Liver (tissue), 9 donors: ENCODE data around the gene TXNDC11. TPM values are rescaled to one million over a fixed set of nuclear protein-coding genes. Genes with fewer than 3 reads are reported as not detected.

Experiments
- DNase-seq: peaks from one replicate; pipeline ENCODE4 v3.0.0-alpha.2; 2017; ENCODE audit warnings: low spot score
- H3K27ac ChIP-seq, 2 donors: one replicate each; pipeline ENCODE4 v1.7.0; 2013; ENCODE audit warnings: inconsistent platforms in 2 of 2, low read length in 2 of 2, control low read depth in 1 of 2, low read depth in 1 of 2, mild to moderate bottlenecking in 1 of 2
- H3K27me3 ChIP-seq, 4 donors: one replicate each; pipeline versions ENCODE4 v1.6.1 to v1.7.0; 2013; ENCODE audit warnings: low read length in 3 of 4, inconsistent platforms in 1 of 4, mild to moderate bottlenecking in 1 of 4, moderate library complexity in 1 of 4; ENCODE audit not compliant: control insufficient read depth in 4 of 4, insufficient read depth in 4 of 4
- H3K36me3 ChIP-seq, 4 donors: one replicate each; pipeline versions ENCODE4 v1.6.1 to v1.7.0; 2013; ENCODE audit warnings: low read length in 3 of 4, mild to moderate bottlenecking in 3 of 4, low read depth in 1 of 4, moderate library complexity in 1 of 4; ENCODE audit not compliant: control insufficient read depth in 4 of 4, insufficient read depth in 3 of 4
- H3K4me1 ChIP-seq, 4 donors: one replicate each; pipeline versions ENCODE4 v1.6.1 to v1.7.0; 2013; ENCODE audit warnings: low read length in 3 of 4, mild to moderate bottlenecking in 3 of 4, moderate library complexity in 1 of 4; ENCODE audit not compliant: control insufficient read depth in 4 of 4, insufficient read depth in 4 of 4
- H3K4me3 ChIP-seq, 3 donors: one replicate each; pipeline versions ENCODE4 v1.6.1 to v1.7.0; 2013; ENCODE audit warnings: low read length in 3 of 3, control low read depth in 1 of 3, low read depth in 1 of 3, mild to moderate bottlenecking in 1 of 3
- H3K9ac ChIP-seq, 2 donors: one replicate each; pipeline ENCODE4 v1.7.0; 2013; ENCODE audit warnings: low read length in 2 of 2, mild to moderate bottlenecking in 2 of 2, moderate library complexity in 2 of 2, control low read depth in 1 of 2, low read depth in 1 of 2
- H3K9me3 ChIP-seq, 4 donors: one replicate each; pipeline versions ENCODE4 v1.6.1 to v1.7.0; 2013; ENCODE audit warnings: low read length in 3 of 4; ENCODE audit not compliant: control insufficient read depth in 4 of 4
- EGR1 ChIP-seq, 2 donors: IDR thresholded peaks; 2 replicates each; pipeline ENCODE4 v1.6.1; 2016 to 2018; ENCODE audit warnings: antibody characterized with exemption in 2 of 2, low read depth in 2 of 2
- FOXA1 ChIP-seq: IDR thresholded peaks from 2 replicates; pipeline ENCODE4 v1.6.1; 2016; ENCODE audit warnings: antibody characterized with exemption
- FOXA2 ChIP-seq: IDR thresholded peaks from 2 replicates; pipeline ENCODE4 v1.6.1; 2016; ENCODE audit warnings: antibody characterized with exemption
- GABPA ChIP-seq, 2 donors: IDR thresholded peaks in 1 of 2; conservative IDR thresholded peaks in 1 of 2; 2 replicates each; pipeline ENCODE4 v1.6.1; 2016; ENCODE audit warnings: antibody characterized with exemption in 2 of 2, mild to moderate bottlenecking in 1 of 2, moderate library complexity in 1 of 2
- HNF4A ChIP-seq, 2 donors: conservative IDR thresholded peaks; 2 replicates each; pipeline ENCODE4 v1.6.1; 2016; ENCODE audit warnings: antibody characterized with exemption in 2 of 2, mild to moderate bottlenecking in 2 of 2
- HNF4G ChIP-seq: IDR thresholded peaks from 2 replicates; pipeline ENCODE4 v1.6.1; 2016; ENCODE audit warnings: antibody characterized with exemption
- JUND ChIP-seq, 2 donors: IDR thresholded peaks; 2 replicates each; pipeline ENCODE4 v1.6.1; 2016; ENCODE audit warnings: antibody characterized with exemption in 2 of 2
- NR2F2 ChIP-seq: IDR thresholded peaks from 2 replicates; pipeline ENCODE4 v1.6.1; 2016; ENCODE audit warnings: antibody characterized with exemption
- RAD21 ChIP-seq, 2 donors: IDR thresholded peaks; 2 replicates each; pipeline ENCODE4 v1.6.1; 2016; ENCODE audit warnings: antibody characterized with exemption in 2 of 2, mild to moderate bottlenecking in 2 of 2
- RXRA ChIP-seq, 2 donors: IDR thresholded peaks; 2 replicates each; pipeline ENCODE4 v1.6.1; 2017 to 2018; ENCODE audit warnings: antibody characterized with exemption in 2 of 2, mild to moderate bottlenecking in 1 of 2
- SP1 ChIP-seq: IDR thresholded peaks from 2 replicates; pipeline ENCODE4 v1.6.1; 2018; ENCODE audit warnings: antibody characterized with exemption, mild to moderate bottlenecking
- TAF1 ChIP-seq: conservative IDR thresholded peaks from 2 replicates; pipeline ENCODE4 v1.6.1; 2016; ENCODE audit warnings: antibody characterized with exemption, mild to moderate bottlenecking
- YY1 ChIP-seq: IDR thresholded peaks from 2 replicates; pipeline ENCODE4 v1.6.1; 2016; ENCODE audit warnings: antibody characterized with exemption, mild to moderate bottlenecking
- WGBS: extraction: QIAGEN DNeasy Blood & Tissue Kit; methylation state at CpG from one replicate; pipeline ENCODE4 v1.1.7; 2013; 5-methylcytosine and 5-hydroxymethylcytosine counted together
- polyA plus RNA-seq, 2 donors: library from polyadenylated mRNA; stranded (reverse) in 1 of 2; unstranded in 1 of 2; fragments of 200-250 nt in 1 of 2; fragments of >200 nt in 1 of 2; fragmentation: Nextera tagmentation in 1 of 2; extraction: Ambion mirVana in 1 of 2; gene quantifications; one replicate each; pipeline versions ENCODE4 v1.2.1 to v1.2.3, GENCODE V29; 2013 to 2015
- total RNA-seq, 2 donors: library from RNA; depleted of rRNA; stranded (reverse); fragments of >200 nt; gene quantifications; one replicate each; pipeline ENCODE4 v1.2.3, GENCODE V29; 2014
- TF ChIP-seq, protein P1 (sequence below): IDR thresholded peaks from 2 replicates; pipeline ENCODE4 v1.6.1; 2016; ENCODE audit warnings: antibody characterized with exemption, mild to moderate bottlenecking
- TF ChIP-seq, protein P2 (sequence below): IDR thresholded peaks from 2 replicates; pipeline ENCODE4 v1.6.1; 2016; ENCODE audit warnings: antibody characterized with exemption
- TF ChIP-seq, protein P3 (sequence below): IDR thresholded peaks from 2 replicates; pipeline ENCODE4 v1.6.1; 2016; ENCODE audit warnings: antibody characterized with exemption
- TF ChIP-seq, protein P4 (sequence below): fragments of 150-350 bp; IDR thresholded peaks from 2 replicates; pipeline ENCODE4 v1.5.1; 2017; ENCODE audit warnings: improper control_type of control experiment, low read depth, low read length; ENCODE audit not compliant: missing input control
- TF ChIP-seq, protein P5 (sequence below): IDR thresholded peaks from 2 replicates; pipeline ENCODE4 v1.6.1; 2016; ENCODE audit warnings: antibody characterized with exemption
- donor health status: healthy.
- donor health status: healthy.
- donor health status: healthy.
- donor health status: healthy.
- donor health status: healthy.

The TXNDC11 gene
- total and polyA plus RNA-seq, 4 donors, result 26.4 to 63.5 (median 48.5) TPM

DNA sequence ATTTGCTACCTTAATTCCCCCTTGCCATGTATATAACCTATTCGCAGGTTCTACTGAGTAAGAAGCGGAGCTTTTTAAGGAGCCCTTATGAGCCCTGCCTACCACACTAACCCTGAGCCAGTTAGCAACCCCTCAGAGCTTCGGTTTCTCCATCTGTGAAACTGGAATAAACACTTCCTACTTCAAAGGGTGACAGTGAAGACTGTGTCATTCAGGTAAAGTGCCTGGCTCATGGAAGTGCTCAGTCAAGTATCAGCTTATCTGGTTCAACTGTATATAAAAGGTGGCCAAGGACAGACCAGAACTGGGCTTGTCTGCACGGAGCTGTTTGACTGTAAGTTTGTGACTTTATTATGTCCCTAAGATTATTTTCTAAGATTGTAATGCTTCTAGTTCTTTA, 31.0 kb downstream of the TXNDC11 start (continued):
- no peak for TF ChIP-seq RXRA (IDR thresholded peaks at IDR 0.05)
- TF ChIP-seq YY1, result no peak

DNA sequence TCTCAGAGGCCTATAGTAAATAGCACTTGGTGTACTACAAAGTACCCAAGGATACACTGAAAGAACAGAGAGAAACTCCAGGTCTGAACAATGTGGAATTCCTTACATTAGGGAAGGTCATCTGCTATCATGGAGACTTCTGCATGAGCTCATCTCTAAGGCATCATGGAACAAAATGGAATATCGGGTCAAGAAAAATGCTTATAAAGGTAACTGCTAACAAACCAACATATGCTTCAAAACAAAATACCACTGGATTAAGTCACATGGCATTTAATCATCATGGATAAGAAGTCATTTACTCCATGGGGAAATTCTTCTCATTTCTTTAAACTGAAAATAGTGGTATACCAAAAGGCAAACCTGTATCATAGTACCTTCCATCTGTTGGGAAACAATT, 34.2 kb downstream of the TXNDC11 start:
- DNase-seq, result no peak
- Histone ChIP-seq H3K36me3 (peaks cover 8 to 31% (median 16%) of the 10 kb centered on the region in 4 donors), H3K9me3 (no peaks in the 10 kb centered on the region), H3K4me3 (no peak overlapping the region), H3K27ac (no peak overlapping the region), H3K4me1 (peaks cover 0 to 12% (median 1%) of the 10 kb centered on the region in 4 donors), H3K27me3 (no peaks in the 10 kb centered on the region), H3K9ac (no peak overlapping the region)
- WGBS, result 95% methylated on average over 1 of the region's 1 CpG
- no peak for TF ChIP-seq RAD21 (IDR thresholded peaks at IDR 0.05)
- TF ChIP-seq, protein P1, sequence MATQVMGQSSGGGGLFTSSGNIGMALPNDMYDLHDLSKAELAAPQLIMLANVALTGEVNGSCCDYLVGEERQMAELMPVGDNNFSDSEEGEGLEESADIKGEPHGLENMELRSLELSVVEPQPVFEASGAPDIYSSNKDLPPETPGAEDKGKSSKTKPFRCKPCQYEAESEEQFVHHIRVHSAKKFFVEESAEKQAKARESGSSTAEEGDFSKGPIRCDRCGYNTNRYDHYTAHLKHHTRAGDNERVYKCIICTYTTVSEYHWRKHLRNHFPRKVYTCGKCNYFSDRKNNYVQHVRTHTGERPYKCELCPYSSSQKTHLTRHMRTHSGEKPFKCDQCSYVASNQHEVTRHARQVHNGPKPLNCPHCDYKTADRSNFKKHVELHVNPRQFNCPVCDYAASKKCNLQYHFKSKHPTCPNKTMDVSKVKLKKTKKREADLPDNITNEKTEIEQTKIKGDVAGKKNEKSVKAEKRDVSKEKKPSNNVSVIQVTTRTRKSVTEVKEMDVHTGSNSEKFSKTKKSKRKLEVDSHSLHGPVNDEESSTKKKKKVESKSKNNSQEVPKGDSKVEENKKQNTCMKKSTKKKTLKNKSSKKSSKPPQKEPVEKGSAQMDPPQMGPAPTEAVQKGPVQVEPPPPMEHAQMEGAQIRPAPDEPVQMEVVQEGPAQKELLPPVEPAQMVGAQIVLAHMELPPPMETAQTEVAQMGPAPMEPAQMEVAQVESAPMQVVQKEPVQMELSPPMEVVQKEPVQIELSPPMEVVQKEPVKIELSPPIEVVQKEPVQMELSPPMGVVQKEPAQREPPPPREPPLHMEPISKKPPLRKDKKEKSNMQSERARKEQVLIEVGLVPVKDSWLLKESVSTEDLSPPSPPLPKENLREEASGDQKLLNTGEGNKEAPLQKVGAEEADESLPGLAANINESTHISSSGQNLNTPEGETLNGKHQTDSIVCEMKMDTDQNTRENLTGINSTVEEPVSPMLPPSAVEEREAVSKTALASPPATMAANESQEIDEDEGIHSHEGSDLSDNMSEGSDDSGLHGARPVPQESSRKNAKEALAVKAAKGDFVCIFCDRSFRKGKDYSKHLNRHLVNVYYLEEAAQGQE, result no peak
- TF ChIP-seq SP1, result no peak
- TF ChIP-seq, protein P2, sequence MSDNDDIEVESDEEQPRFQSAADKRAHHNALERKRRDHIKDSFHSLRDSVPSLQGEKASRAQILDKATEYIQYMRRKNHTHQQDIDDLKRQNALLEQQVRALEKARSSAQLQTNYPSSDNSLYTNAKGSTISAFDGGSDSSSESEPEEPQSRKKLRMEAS, result no peak
- no peak for TF ChIP-seq YY1
- no peak for TF ChIP-seq GABPA (IDR thresholded peaks at IDR 0.05 in 1 of 2, conservative IDR thresholded peaks at IDR 0.05 in 1 of 2)
- TF ChIP-seq HNF4G, result no peak
- TF ChIP-seq FOXA2, result no peak
- TF ChIP-seq NR2F2, result no peak
- TF ChIP-seq, protein P3, sequence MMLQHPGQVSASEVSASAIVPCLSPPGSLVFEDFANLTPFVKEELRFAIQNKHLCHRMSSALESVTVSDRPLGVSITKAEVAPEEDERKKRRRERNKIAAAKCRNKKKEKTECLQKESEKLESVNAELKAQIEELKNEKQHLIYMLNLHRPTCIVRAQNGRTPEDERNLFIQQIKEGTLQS, result no peak
- TF ChIP-seq, protein P4, sequence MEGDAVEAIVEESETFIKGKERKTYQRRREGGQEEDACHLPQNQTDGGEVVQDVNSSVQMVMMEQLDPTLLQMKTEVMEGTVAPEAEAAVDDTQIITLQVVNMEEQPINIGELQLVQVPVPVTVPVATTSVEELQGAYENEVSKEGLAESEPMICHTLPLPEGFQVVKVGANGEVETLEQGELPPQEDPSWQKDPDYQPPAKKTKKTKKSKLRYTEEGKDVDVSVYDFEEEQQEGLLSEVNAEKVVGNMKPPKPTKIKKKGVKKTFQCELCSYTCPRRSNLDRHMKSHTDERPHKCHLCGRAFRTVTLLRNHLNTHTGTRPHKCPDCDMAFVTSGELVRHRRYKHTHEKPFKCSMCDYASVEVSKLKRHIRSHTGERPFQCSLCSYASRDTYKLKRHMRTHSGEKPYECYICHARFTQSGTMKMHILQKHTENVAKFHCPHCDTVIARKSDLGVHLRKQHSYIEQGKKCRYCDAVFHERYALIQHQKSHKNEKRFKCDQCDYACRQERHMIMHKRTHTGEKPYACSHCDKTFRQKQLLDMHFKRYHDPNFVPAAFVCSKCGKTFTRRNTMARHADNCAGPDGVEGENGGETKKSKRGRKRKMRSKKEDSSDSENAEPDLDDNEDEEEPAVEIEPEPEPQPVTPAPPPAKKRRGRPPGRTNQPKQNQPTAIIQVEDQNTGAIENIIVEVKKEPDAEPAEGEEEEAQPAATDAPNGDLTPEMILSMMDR, result no peak
- no peak for TF ChIP-seq TAF1
- no peak for TF ChIP-seq JUND (IDR thresholded peaks at IDR 0.05)
- no peak for TF ChIP-seq FOXA1
- TF ChIP-seq, protein P5, sequence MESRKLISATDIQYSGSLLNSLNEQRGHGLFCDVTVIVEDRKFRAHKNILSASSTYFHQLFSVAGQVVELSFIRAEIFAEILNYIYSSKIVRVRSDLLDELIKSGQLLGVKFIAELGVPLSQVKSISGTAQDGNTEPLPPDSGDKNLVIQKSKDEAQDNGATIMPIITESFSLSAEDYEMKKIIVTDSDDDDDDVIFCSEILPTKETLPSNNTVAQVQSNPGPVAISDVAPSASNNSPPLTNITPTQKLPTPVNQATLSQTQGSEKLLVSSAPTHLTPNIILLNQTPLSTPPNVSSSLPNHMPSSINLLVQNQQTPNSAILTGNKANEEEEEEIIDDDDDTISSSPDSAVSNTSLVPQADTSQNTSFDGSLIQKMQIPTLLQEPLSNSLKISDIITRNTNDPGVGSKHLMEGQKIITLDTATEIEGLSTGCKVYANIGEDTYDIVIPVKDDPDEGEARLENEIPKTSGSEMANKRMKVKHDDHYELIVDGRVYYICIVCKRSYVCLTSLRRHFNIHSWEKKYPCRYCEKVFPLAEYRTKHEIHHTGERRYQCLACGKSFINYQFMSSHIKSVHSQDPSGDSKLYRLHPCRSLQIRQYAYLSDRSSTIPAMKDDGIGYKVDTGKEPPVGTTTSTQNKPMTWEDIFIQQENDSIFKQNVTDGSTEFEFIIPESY, result no peak
- no peak for TF ChIP-seq HNF4A (conservative IDR thresholded peaks at IDR 0.05)
- no peak for TF ChIP-seq EGR1 (IDR thresholded peaks at IDR 0.05; ENCODE audit: low read depth in 2 of 2)
- no peak for TF ChIP-seq RXRA (IDR thresholded peaks at IDR 0.05)
